ENCODE data around the gene KRT85. TPM values are rescaled to one million over a fixed set of nuclear protein-coding genes. Genes with fewer than 3 reads are reported as not detected.

The KRT85 gene
- total RNA-seq, 1 donor from 2014 or later, result not detected

DNA sequence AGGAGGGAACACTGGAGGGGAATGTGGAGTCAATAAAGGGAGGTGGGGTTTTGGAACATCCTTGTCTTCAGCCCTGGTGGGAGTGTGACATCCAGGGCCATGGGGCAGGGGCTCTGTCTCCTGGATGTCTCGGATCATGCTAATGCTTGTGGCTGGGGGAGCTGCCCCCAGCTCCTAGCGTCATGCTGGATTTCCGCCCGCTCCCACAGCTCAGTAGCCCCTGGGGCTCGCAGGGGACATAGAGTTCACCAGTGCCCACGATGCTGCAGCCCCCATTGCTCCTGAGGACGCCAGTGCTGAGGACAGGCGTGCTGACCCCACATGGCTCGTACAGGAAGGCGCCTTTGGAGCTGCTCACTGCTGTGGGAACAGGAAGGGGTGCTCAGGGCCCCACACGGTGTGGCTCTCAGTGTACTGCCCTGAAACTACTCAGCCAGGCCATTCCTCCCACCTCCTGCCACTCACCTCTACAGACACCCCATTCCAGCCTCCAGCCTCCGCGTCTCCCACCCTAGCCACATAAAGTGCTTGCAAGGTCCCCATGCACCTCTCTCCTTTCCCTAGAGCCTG, 27.6 kb upstream of the KRT85 start:
- H3K27me3 ChIP-seq (ENCODE audit: low read depth), result peaks cover 25% of the 10 kb centered on the region
- no peaks in the 10 kb centered on the region for H3K4me1 ChIP-seq
- no peak for TF ChIP-seq CTCF (IDR thresholded peaks at IDR 0.05)
- DNase-seq (no peak), ATAC-seq (no peak)
- intact Hi-C loops (cut with DNase I), result no loop called here
- no peak overlapping the region for H3K4me3 ChIP-seq
- no peaks in the 10 kb centered on the region for H3K36me3 ChIP-seq
- no peaks in the 10 kb centered on the region for H3K9me3 ChIP-seq
- no peak overlapping the region for H3K27ac ChIP-seq

DNA sequence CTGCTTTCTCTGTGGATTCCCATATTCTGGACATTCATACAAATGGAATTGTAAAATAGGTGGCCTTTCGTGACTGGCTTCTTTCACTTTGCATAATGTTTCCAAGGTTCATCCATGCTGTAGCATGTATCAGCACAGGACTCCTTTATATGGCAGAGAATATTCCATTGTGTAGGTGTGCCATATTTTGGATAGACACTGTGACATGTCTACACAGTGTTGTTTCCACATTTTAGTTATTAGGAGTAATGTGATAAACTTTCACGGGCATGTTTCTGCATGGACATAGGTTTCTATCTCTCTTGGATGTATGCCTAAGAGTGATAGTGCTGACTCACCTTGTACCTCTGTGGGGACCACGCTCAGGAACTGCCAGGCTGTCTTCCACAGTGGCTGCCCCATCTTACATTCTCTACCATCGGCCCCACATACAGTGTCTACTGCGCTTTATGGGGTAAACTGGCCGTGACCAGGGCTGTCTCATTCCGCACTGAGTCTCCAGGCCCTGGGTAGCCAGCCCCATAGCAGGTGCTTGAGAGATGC, 25.3 kb upstream of the KRT85 start:
- Histone ChIP-seq H3K4me3 (no peak overlapping the region), H3K27me3 (ENCODE audit: low read depth) (peaks cover 18% of the 10 kb centered on the region), H3K9me3 (no peaks in the 10 kb centered on the region), H3K27ac (no peak overlapping the region), H3K4me1 (no peaks in the 10 kb centered on the region), H3K36me3 (no peaks in the 10 kb centered on the region)
- intact Hi-C loops (cut with DNase I), result no loop called here
- ATAC-seq, result no peak
- no peak for DNase-seq
- no peak for TF ChIP-seq CTCF (IDR thresholded peaks at IDR 0.05)

GRCh38 chr12:52391618-52392002, 24.3 kb upstream of the KRT85 start:
- Histone ChIP-seq H3K27ac (no peak overlapping the region), H3K9me3 (no peaks in the 10 kb centered on the region), H3K27me3 (ENCODE audit: low read depth) (peaks cover 18% of the 10 kb centered on the region), H3K36me3 (no peaks in the 10 kb centered on the region), H3K4me3 (no peak overlapping the region), H3K4me1 (no peaks in the 10 kb centered on the region)
- TF ChIP-seq CTCF (IDR thresholded peaks at IDR 0.05), result no peak
- DNase-seq (no peak), ATAC-seq (no peak)
- intact Hi-C loops (cut with DNase I), result no loop called here

- H3K27ac ChIP-seq, result no peak overlapping the region
- TF ChIP-seq CTCF (IDR thresholded peaks at IDR 0.05), result peak; percentile 35
- no peaks in the 10 kb centered on the region for H3K36me3 ChIP-seq
- intact Hi-C loops (cut with DNase I), result no loop called here
- no peaks in the 10 kb centered on the region for H3K4me1 ChIP-seq
- ATAC-seq, result peak; percentile 11 to 20
- no peak overlapping the region for H3K4me3 ChIP-seq
- H3K9me3 ChIP-seq, result no peaks in the 10 kb centered on the region
- DNase-seq, result no peak
- peaks cover 18% of the 10 kb centered on the region for H3K27me3 ChIP-seq (ENCODE audit: low read depth)
Measured at GRCh38 chr12:52390739-52391617, 23.7 kb upstream of the KRT85 start.

DNA sequence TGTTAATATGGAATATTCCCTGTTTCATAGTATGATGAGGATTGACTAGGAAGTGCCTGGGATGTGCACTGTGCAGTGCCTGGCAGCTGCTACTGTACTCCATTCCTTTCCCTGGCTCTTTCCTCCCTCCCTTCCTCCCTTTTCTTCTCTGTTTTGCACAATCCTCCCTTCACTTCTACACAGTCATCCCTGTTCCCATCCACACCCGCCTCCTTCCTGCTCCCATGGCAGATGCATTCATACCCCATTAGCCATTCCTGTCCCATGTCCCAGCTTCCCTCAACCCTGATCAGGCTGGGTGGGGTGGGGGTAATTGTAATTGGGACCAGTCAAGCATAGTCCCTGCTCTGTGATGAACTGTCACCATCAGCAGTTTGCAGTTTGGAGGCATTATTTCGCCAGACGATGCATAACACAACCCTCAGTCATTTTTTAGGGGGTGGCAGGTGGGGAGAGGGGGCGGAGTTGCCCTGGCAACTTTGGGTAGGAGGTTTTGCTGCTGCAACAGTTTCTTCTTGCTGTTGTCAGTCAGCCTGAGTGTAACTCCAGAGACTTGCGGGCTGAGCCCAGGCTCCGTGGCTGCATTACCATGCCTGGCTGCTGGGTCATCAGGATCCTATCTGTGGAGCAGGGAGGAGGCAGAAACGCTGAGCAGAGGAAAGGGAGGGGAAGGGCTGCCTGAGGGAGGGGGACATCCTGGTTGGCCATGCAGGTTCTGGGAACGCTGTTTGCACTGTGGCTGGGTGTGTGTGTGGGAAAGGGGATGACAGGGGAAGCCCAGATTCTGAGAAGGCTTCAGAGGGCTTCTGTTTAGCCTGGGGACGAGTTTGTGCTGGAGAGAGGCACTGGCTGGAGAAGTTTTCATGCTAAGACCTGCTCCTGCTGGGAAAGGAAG, 22.3 kb upstream of the KRT85 start:
- peaks cover 13% of the 10 kb centered on the region for H3K27me3 ChIP-seq (ENCODE audit: low read depth)
- no peak for ATAC-seq
- no peaks in the 10 kb centered on the region for H3K36me3 ChIP-seq
- intact Hi-C loops (cut with DNase I), result no loop called here
- H3K4me3 ChIP-seq, result no peak overlapping the region
- TF ChIP-seq CTCF (IDR thresholded peaks at IDR 0.05), result no peak
- H3K9me3 ChIP-seq, result no peaks in the 10 kb centered on the region
- no peaks in the 10 kb centered on the region for H3K4me1 ChIP-seq
- no peak overlapping the region for H3K27ac ChIP-seq
- DNase-seq, result no peak

Measured in lower lobe of right lung (tissue), 2 donors.